GM21717 (cell line): ENCODE measurements around the gene SLC35D2.
"Not testable (repeated sequence)": the region's sequence is repeated elsewhere in the genome, so short reads cannot be mapped to it uniquely, and the experiment has no call there.

ENCODE experiments used
- ATAC-seq: cut with Tn5 transposase; IDR thresholded peaks from one replicate; pipeline ENCODE4 v1.9.1; 2021; ENCODE audit warnings: mild to moderate bottlenecking, moderate library complexity; ENCODE audit not compliant: unreplicated experiment

The SLC35D2 gene

GRCh38 chr9:96318921-96319565, 64.5 kb downstream of the SLC35D2 start:
- no peak for ATAC-seq

- no peak for ATAC-seq
These were observed 66.1 kb downstream of the SLC35D2 start for GRCh38 chr9:96317335-96317980.

- no peak for ATAC-seq
These were observed 73.7 kb downstream of the SLC35D2 start for GRCh38 chr9:96309850-96310249.

- ATAC-seq: not testable (repeated sequence)
These were observed 76.6 kb downstream of the SLC35D2 start for GRCh38 chr9:96306958-96307357.

- ATAC-seq: no peak
These were observed 78.3 kb downstream of the SLC35D2 start for GRCh38 chr9:96305171-96305570.

GRCh38 chr9:96304230-96304629, 79.3 kb downstream of the SLC35D2 start:
- ATAC-seq: no peak

GRCh38 chr9:96302021-96302420, 81.5 kb downstream of the SLC35D2 start, which contains the start of gene HSD17B3:
Gene HSD17B3 (minus strand): TSS chr9:96302176. CDS start chr9:96302104, 72 bp downstream.
- ATAC-seq: no peak

- no peak for ATAC-seq
These were observed 83.7 kb downstream of the SLC35D2 start for GRCh38 chr9:96299823-96300222.

- ATAC-seq: no peak
These were observed 89.4 kb downstream of the SLC35D2 start for GRCh38 chr9:96294159-96294545.

- ATAC-seq: no peak
These were observed 89.9 kb downstream of the SLC35D2 start for GRCh38 chr9:96293498-96294158.

GRCh38 chr9:96289392-96289791, 94.1 kb downstream of the SLC35D2 start:
- ATAC-seq: no peak

GRCh38 chr9:96281641-96282040, 101.9 kb downstream of the SLC35D2 start:
- ATAC-seq: no peak

GRCh38 chr9:96279932-96280331, 103.6 kb downstream of the SLC35D2 start:
- ATAC-seq: no peak

GRCh38 chr9:96274939-96275338, 108.6 kb downstream of the SLC35D2 start:
- no peak for ATAC-seq
